Heart left ventricle (tissue), 16 donors: ENCODE measurements around the gene TRPM2. TPM values are rescaled to one million over a fixed set of nuclear protein-coding genes. Genes with fewer than 3 reads are reported as not detected.

Source experiments
- ATAC-seq, 4 donors: fragments of 200-7000 bp; cut with Tn5 transposase; one replicate each; pipeline ENCODE4 v1.9.1; 2020 to 2022; ENCODE audit warnings: moderate library complexity in 4 of 4, mild to moderate bottlenecking in 3 of 4, moderate number of reproducible peaks in 1 of 4
- DNase-seq, 5 donors: peaks; one replicate each; pipeline ENCODE4 v3.0.0-alpha.2; 2020
- H3K27ac ChIP-seq, 12 donors: fragments of 200-600 bp; sonication (generic) in 4 of 12; one replicate each; pipeline versions ENCODE4 v1.5.0 to v1.8.0; 2016 to 2022; ENCODE audit warnings: mild to moderate bottlenecking in 2 of 12
- H3K27me3 ChIP-seq, 9 donors: fragments of 200-600 bp; sonication (generic) in 2 of 9; one replicate each; pipeline versions ENCODE4 v1.5.1 to v1.8.0; 2016 to 2022; ENCODE audit warnings: mild to moderate bottlenecking in 3 of 9
- H3K36me3 ChIP-seq, 9 donors: fragments of 200-600 bp; sonication (generic) in 2 of 9; one replicate each; pipeline versions ENCODE4 v1.5.0 to v1.8.0; 2018 to 2022; ENCODE audit warnings: mild to moderate bottlenecking in 2 of 9
- H3K4me1 ChIP-seq, 12 donors: fragments of 200-600 bp; sonication (generic) in 4 of 12; one replicate each; pipeline versions ENCODE4 v1.5.0 to v1.8.0; 2016 to 2022; ENCODE audit warnings: mild to moderate bottlenecking in 3 of 12
- H3K4me3 ChIP-seq, 12 donors: fragments of 200-600 bp; sonication (generic) in 4 of 12; one replicate each; pipeline versions ENCODE4 v1.5.0 to v1.8.0; 2017 to 2022; ENCODE audit warnings: mild to moderate bottlenecking in 9 of 12, moderate library complexity in 4 of 12
- H3K9me3 ChIP-seq, 12 donors: fragments of 200-600 bp; sonication (generic) in 4 of 12; one replicate each; pipeline versions ENCODE4 v1.5.0 to v1.8.0; 2016 to 2022; ENCODE audit warnings: mild to moderate bottlenecking in 1 of 12
- POLR2A ChIP-seq, 2 donors: fragments of 450-650 bp; IDR thresholded peaks; one replicate each; pipeline ENCODE4 v1.6.1; 2017; ENCODE audit warnings: antibody characterized with exemption in 2 of 2, mild to moderate bottlenecking in 2 of 2, moderate library complexity in 2 of 2
- WGBS, 4 donors: extraction: QIAGEN DNeasy Blood & Tissue Kit in 2 of 4; methylation state at CpG; one replicate each; pipeline versions ENCODE4 v1.1.5 to v1.1.7; 2013 to 2018; 5-methylcytosine and 5-hydroxymethylcytosine counted together
- intact Hi-C, 10 donors: fragments of 100-400 bp; cut with DNase I; formaldehyde crosslinking; loops; one replicate each; pipeline versions ENCODE4 v1.11.1 to v1.14.2; 2022
- polyA plus RNA-seq, 2 donors: library from polyadenylated mRNA; stranded (reverse); fragments of 200-250 nt; gene quantifications; one replicate each; pipeline ENCODE4 v1.2.3, GENCODE V29; 2013
- total RNA-seq, 9 donors: library from RNA; depleted of rRNA in 2 of 9; stranded (reverse); fragments of >200 nt in 2 of 9; fragmentation: NEBNext Ultra II Directional in 3 of 9; extraction: Animal tissue kit (Norgen Biotek cat#: 25700) in 3 of 9; gene quantifications; one replicate each; pipeline versions ENCODE4 v1.1.0 to v1.2.4, GENCODE V29; 2016 to 2023
- TF ChIP-seq, protein P1 (sequence below), 12 donors: fragments of 200-600 bp; sonication (generic) in 4 of 12; IDR thresholded peaks; one replicate each; pipeline versions ENCODE4 v1.5.0 to v1.8.0; 2018 to 2022; ENCODE audit warnings: antibody characterized with exemption in 12 of 12, mild to moderate bottlenecking in 5 of 12
- donor health status: ischemic (EF 13 %, LVEDD 7.1; RV severe dilation, severe dysfunction).
- donor health status: healthy with polysubstance abuse.
- donor health status: DM: no; HTN: yes; CAD: no.
- donor health status: DM: no; HTN: no; CAD: no.
- donor health status: ischemic (EF 25% LVEDD 6.9; RV normal size, moderate dysfunction).
- donor health status: ischemic (EF 25% LVEDD 5.7; RV mildly dilated, moderate dysfunction).
- donor health status: healthy.
- donor health status: DM: yes; HTN: yes; CAD: no.
- donor health status: ischemic (EF 35%, LVEDD 5.7; RV mildly dilated, moderate dysfunction).
- donor health status: nonischemic (EF 11% LVEDD 7.7; RV severe dilation, severe dysfunction).
- donor health status: DM: yes; HTN: yes; CAD: no.
- donor health status: PGD.
- donor health status: ischemic (EF 29% LVEDD 5.4; RV normal size, mild dysfunction).
- donor health status: nonischemic (EF 23%, LVEDD 6.1; RV moderate dilation, normal function).

The TRPM2 gene
- total and polyA plus RNA-seq, 11 donors: 0.66 to 20.5 (median 1.2) TPM

DNA sequence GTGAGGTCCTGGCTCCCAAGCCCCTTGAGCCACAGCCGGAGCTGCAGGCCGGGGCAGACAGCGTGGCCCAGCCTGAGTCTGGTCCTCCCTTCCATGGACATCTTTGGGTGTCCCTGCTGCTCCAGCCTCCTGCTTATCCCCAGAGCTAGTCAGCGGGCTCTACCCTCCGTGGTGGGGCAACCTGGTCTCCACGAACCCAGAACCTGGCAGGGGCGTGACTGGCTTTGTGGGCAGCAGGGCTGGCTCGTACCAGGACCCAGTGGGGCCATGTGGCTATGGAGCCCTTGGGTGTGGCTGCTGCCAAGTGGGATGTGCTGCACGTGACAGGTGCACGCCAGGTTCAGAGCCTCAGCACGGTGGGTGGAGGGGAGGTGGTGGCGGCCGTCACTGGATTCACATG, 32.6 kb upstream of the TRPM2 start:
- H3K9me3 ChIP-seq: no peaks in the 10 kb centered on the region
- H3K27ac ChIP-seq: no peak overlapping the region
- H3K4me1 ChIP-seq: no peaks in the 10 kb centered on the region
- 95 to 100% (median 97%) methylated on average over 3 to 13 of the region's 13 CpGs for WGBS, 4 donors
- ATAC-seq (no peak), DNase-seq (no peak)
- TF ChIP-seq, protein P1, sequence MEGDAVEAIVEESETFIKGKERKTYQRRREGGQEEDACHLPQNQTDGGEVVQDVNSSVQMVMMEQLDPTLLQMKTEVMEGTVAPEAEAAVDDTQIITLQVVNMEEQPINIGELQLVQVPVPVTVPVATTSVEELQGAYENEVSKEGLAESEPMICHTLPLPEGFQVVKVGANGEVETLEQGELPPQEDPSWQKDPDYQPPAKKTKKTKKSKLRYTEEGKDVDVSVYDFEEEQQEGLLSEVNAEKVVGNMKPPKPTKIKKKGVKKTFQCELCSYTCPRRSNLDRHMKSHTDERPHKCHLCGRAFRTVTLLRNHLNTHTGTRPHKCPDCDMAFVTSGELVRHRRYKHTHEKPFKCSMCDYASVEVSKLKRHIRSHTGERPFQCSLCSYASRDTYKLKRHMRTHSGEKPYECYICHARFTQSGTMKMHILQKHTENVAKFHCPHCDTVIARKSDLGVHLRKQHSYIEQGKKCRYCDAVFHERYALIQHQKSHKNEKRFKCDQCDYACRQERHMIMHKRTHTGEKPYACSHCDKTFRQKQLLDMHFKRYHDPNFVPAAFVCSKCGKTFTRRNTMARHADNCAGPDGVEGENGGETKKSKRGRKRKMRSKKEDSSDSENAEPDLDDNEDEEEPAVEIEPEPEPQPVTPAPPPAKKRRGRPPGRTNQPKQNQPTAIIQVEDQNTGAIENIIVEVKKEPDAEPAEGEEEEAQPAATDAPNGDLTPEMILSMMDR (IDR thresholded peaks at IDR 0.05): no peak
- TF ChIP-seq POLR2A (IDR thresholded peaks at IDR 0.05): no peak
- no peak overlapping the region for H3K4me3 ChIP-seq
- H3K27me3 ChIP-seq: no peaks in the 10 kb centered on the region
- peaks cover 0 to 97% (median 66%) of the 10 kb centered on the region in 9 donors for H3K36me3 ChIP-seq
- intact Hi-C loops: loop anchor here in 1 of 10 donors (10.0 kb wide), 1 partner anchor 64 kb away; no protein-coding TSS in a partner anchor

DNA sequence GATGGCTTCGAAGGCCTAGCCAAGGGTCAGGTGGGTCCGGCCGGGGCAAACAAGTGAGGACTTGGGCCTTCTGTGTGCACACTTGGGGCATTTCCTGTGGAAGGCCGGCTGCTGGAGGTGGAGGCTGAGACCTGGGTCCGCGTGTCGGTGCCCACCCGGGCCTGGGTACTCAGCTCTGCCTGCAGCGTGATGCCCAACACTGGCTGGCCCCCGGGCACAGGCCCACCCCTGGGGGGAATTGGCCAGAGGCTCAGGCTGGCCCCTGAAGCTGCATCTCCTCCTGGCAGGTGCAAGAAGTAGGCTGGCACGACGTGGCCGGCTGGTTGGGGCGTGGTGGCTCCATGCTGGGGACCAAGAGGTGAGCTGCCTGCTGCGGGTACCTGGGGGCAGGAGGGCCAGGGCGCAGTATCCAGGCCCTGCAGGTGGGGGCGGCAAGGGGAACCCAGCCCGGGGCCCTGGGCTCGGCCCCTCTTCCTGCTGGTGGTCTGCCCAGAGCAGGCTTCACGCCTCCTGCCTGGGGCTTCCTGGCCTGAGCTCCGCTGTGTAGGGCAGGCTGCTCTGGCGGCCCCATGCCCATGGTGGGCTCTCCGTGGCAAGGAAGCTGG, 31.5 kb upstream of the TRPM2 start:
- intact Hi-C loops: loop anchor here in 1 of 10 donors (10.0 kb wide), 1 partner anchor 63 kb away; no protein-coding TSS in a partner anchor
- H3K4me3 ChIP-seq: no peak overlapping the region
- H3K36me3 ChIP-seq: peaks cover 0 to 100% (median 71%) of the 10 kb centered on the region in 9 donors
- ATAC-seq (no peak), DNase-seq (no peak)
- 91 to 96% (median 93%) methylated on average over 11 to 23 of the region's 23 CpGs for WGBS, 4 donors
- TF ChIP-seq, protein P1 (IDR thresholded peaks at IDR 0.05): no peak
- TF ChIP-seq POLR2A (IDR thresholded peaks at IDR 0.05): no peak
- H3K27me3 ChIP-seq: no peaks in the 10 kb centered on the region
- no peak overlapping the region for H3K27ac ChIP-seq
- no peaks in the 10 kb centered on the region for H3K9me3 ChIP-seq
- no peaks in the 10 kb centered on the region for H3K4me1 ChIP-seq

DNA sequence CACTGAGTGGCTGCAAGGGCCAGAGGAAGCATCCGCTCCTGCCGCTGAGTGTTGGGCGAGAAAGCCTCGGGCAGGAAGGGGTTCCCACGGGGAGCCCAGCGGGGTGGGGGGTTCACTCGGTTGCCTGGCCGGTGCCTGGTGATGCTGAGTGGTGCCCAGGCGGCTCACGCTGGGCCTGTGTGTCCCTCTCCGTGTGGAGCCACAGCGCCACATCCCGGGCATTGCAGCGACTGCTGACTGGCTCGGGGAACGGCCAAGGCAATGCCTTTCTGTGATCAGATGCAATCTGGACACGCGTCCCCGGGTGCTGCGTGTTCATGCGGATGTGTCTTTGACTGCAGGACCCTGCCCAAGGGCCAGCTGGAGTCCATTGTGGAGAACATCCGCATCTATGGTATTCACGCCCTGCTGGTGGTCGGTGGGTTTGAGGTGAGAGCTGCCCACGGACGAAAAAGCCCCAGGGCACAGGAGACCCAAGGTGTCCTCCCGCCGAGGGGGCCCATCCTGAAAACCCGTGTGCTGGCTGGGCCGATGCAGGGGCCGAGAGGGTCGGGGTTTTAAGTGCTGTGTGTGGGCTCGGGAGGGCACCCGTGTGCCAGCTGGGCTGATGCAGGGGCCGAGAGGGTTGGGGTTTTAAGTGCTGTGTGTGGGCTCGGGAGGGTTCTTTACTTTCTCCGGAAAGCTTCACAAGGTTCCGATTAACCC, 30.6 kb upstream of the TRPM2 start:
- WGBS, 4 donors: 92 to 96% (median 94%) methylated on average over 28 to 38 of the region's 38 CpGs
- DNase-seq (no peak), ATAC-seq (no peak)
- no peak overlapping the region for H3K27ac ChIP-seq
- H3K9me3 ChIP-seq: no peaks in the 10 kb centered on the region
- no peaks in the 10 kb centered on the region for H3K4me1 ChIP-seq
- peaks cover 0 to 100% (median 67%) of the 10 kb centered on the region in 9 donors for H3K36me3 ChIP-seq
- H3K27me3 ChIP-seq: no peaks in the 10 kb centered on the region
- H3K4me3 ChIP-seq: no peak overlapping the region
- intact Hi-C loops: loop anchor here in 1 of 10 donors (10.0 kb wide), 1 partner anchor 62 kb away; no protein-coding TSS in a partner anchor
- TF ChIP-seq, protein P1 (IDR thresholded peaks at IDR 0.05): no peak
- TF ChIP-seq POLR2A (IDR thresholded peaks at IDR 0.05): no peak

DNA sequence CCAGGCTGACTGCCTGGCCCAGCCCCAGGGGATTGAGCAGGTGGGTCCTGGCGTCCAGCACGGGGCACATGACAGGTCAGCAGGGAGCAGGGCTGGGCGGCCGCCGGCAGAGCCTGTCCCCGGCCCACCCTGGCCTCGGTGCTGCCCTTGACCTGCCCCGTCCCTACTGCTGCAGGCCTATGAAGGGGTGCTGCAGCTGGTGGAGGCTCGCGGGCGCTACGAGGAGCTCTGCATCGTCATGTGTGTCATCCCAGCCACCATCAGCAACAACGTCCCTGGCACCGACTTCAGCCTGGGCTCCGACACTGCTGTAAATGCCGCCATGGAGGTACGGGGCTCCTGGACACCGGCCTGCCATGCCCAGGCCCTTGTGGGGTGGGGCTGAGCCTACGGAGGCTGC, 29.8 kb upstream of the TRPM2 start:
- intact Hi-C loops: loop anchor here in 1 of 10 donors (10.0 kb wide), 1 partner anchor 61 kb away; no protein-coding TSS in a partner anchor
- H3K36me3 ChIP-seq: peaks cover 0 to 96% (median 63%) of the 10 kb centered on the region in 9 donors
- WGBS, 4 donors: 88 to 91% (median 89%) methylated on average over 11 to 20 of the region's 20 CpGs
- no peaks in the 10 kb centered on the region for H3K4me1 ChIP-seq
- H3K4me3 ChIP-seq: no peak overlapping the region
- ATAC-seq (no peak), DNase-seq (no peak)
- TF ChIP-seq, protein P1 (IDR thresholded peaks at IDR 0.05): no peak
- TF ChIP-seq POLR2A (IDR thresholded peaks at IDR 0.05): no peak
- no peaks in the 10 kb centered on the region for H3K9me3 ChIP-seq
- H3K27me3 ChIP-seq: no peaks in the 10 kb centered on the region
- no peak overlapping the region for H3K27ac ChIP-seq
